ENCODE data around the gene TMEM31. TPM values are rescaled to one million over a fixed set of nuclear protein-coding genes. Genes with fewer than 3 reads are reported as not detected.

TMEM31 gene
- polyA plus RNA-seq, 2 of the 4 experiments (the other 2 are of a cell fraction): 0.10 TPM; not detected in 1

DNA sequence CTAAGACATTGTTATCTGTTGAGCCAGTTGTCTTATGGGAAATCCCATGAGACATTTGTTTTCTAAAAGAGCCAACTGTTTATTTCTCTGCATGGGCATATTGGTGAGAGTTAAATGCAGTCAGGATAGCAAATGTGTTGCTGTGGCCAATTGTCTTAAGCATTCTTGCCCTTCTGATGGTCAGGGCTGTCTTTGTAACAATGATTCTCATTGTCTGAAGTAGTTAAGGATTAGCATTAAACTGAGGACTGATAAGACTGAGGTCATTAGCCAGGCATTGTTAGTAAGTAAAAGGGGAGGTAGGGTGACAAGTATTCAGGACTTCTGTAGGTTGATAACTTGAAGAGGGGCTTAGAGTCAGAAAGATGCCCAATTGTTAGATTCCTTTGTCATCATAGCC lies 13.0 kb upstream of the TMEM31 start:
- TF ChIP-seq HOXA7 (CRISPR knock-in tag; IDR thresholded peaks at IDR 0.05): no peak
- no peak for TF ChIP-seq RFX5 (IDR thresholded peaks at IDR 0.05)
- no peak for TF ChIP-seq JUN (IDR thresholded peaks at IDR 0.05)
- TF ChIP-seq EHMT2 (IDR thresholded peaks at IDR 0.05; ENCODE audit: low read depth): no peak
- no peak for TF ChIP-seq HEYL (CRISPR knock-in tag; IDR thresholded peaks at IDR 0.05)
- no peaks in the 10 kb centered on the region for H3K4me1 ChIP-seq
- no peak overlapping the region for H3K4me3 ChIP-seq
- ATAC-seq: no peak
- POLR2A ChIA-PET: no interaction called here
- DNase-seq (ENCODE audit: low read depth in 1 of 2, low spot score in 1 of 2): no peak
- no peaks in the 10 kb centered on the region for H3K9me3 ChIP-seq
- H3K27ac ChIP-seq: no peak overlapping the region
- CTCF ChIA-PET: interaction anchor here (0.6 kb wide), 1 partner anchor 697 kb away, joined by 3 read pairs; no protein-coding TSS in a partner anchor
- H3K4me2 ChIP-seq: no peak overlapping the region
- FAIRE-seq: no peak

GRCh38 chrX:103699243-103699642 lies 11.5 kb upstream of the TMEM31 start:
- H3K27ac ChIP-seq: no peak overlapping the region
- ATAC-seq (no peak), DNase-seq (ENCODE audit: low read depth in 1 of 2, low spot score in 1 of 2) (no peak), FAIRE-seq (no peak)
- CTCF ChIA-PET: interaction anchor here (1.0 kb wide), 1 partner anchor 92 kb away, joined by 3 read pairs; no protein-coding TSS in a partner anchor
- H3K4me2 ChIP-seq: no peak overlapping the region
- H3K4me3 ChIP-seq: no peak overlapping the region
- POLR2A ChIA-PET: no interaction called here
- no peaks in the 10 kb centered on the region for H3K4me1 ChIP-seq
- WGBS (ENCODE audit: missing lambda C conversion rate): 63% methylated on average over 5 of the region's 5 CpGs
- no peaks in the 10 kb centered on the region for H3K9me3 ChIP-seq
- TF ChIP-seq ZC3H11A (IDR thresholded peaks at IDR 0.05): no peak
- no peak for TF ChIP-seq ZFP36 (IDR thresholded peaks at IDR 0.05; ENCODE audit: borderline replicate concordance, partially characterized antibody)
- no peak for TF ChIP-seq EHMT2 (IDR thresholded peaks at IDR 0.05; ENCODE audit: low read depth)
- no peak for TF ChIP-seq EHF (CRISPR knock-in tag; IDR thresholded peaks at IDR 0.05)
- TF ChIP-seq RAD21 (conservative IDR thresholded peaks at IDR 0.05 in 1 of 2, IDR thresholded peaks at IDR 0.05 in 1 of 2): no peak
- no peak for TF ChIP-seq JUNB (IDR thresholded peaks at IDR 0.05)
- no peak for TF ChIP-seq RARB (CRISPR knock-in tag; IDR thresholded peaks at IDR 0.05)
- TF ChIP-seq, protein P1, sequence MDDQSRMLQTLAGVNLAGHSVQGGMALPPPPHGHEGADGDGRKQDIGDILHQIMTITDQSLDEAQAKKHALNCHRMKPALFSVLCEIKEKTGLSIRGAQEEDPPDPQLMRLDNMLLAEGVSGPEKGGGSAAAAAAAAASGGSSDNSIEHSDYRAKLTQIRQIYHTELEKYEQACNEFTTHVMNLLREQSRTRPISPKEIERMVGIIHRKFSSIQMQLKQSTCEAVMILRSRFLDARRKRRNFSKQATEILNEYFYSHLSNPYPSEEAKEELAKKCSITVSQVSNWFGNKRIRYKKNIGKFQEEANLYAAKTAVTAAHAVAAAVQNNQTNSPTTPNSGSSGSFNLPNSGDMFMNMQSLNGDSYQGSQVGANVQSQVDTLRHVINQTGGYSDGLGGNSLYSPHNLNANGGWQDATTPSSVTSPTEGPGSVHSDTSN (IDR thresholded peaks at IDR 0.05): no peak
- no peak for TF ChIP-seq RFX5 (IDR thresholded peaks at IDR 0.05)
- no peak for TF ChIP-seq HMGXB4 (CRISPR knock-in tag; IDR thresholded peaks at IDR 0.05; ENCODE audit: borderline replicate concordance)
- no peak for TF ChIP-seq SMC3 (IDR thresholded peaks at IDR 0.05)
- TF ChIP-seq GATA3 (IDR thresholded peaks at IDR 0.05; ENCODE audit: borderline replicate concordance): no peak
- TF ChIP-seq, protein P2, sequence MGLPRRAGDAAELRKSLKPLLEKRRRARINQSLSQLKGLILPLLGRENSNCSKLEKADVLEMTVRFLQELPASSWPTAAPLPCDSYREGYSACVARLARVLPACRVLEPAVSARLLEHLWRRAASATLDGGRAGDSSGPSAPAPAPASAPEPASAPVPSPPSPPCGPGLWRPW (IDR thresholded peaks at IDR 0.05): no peak
- no peak for TF ChIP-seq RCOR1 (IDR thresholded peaks at IDR 0.05; ENCODE audit: low read depth, low read length)
- TF ChIP-seq NPAS2 (CRISPR knock-in tag; IDR thresholded peaks at IDR 0.05; ENCODE audit: borderline replicate concordance): no peak
- no peak for TF ChIP-seq TFCP2L1 (CRISPR knock-in tag; IDR thresholded peaks at IDR 0.05)
- TF ChIP-seq POLR2A (IDR thresholded peaks at IDR 0.05; ENCODE audit: low read length): no peak
- TF ChIP-seq CBX2 (IDR thresholded peaks at IDR 0.05; ENCODE audit: borderline replicate concordance, low read depth): no peak
- no peak for TF ChIP-seq KDM1A (IDR thresholded peaks at IDR 0.05; ENCODE audit: low read depth)
- no peak for TF ChIP-seq EP300 (IDR thresholded peaks at IDR 0.05)

- Histone ChIP-seq H3K4me2 (no peak overlapping the region), H3K27ac (no peak overlapping the region), H3K4me1 (no peaks in the 10 kb centered on the region), H3K9me3 (no peaks in the 10 kb centered on the region), H3K4me3 (no peak overlapping the region)
- WGBS (ENCODE audit: missing lambda C conversion rate): 83% methylated on average over 3 of the region's 3 CpGs
- ChIA-PET POLR2A (no interaction called here), CTCF (interaction anchor here (1.6 kb wide), 1 partner anchor 70 kb away, joined by 4 read pairs; no protein-coding TSS in a partner anchor)
- no peak for ATAC-seq
- no peak for FAIRE-seq
- DNase-seq (ENCODE audit: low read depth in 1 of 2, low spot score in 1 of 2): no peak
- no peak for TF ChIP-seq JUN (IDR thresholded peaks at IDR 0.05)
Observed at GRCh38 chrX:103704863-103705262, 5.8 kb upstream of the TMEM31 start.

All from A549 (cell line).